WTC11 (cell line): ENCODE measurements around the gene UBE3C. TPM values are rescaled to one million over a fixed set of nuclear protein-coding genes. Genes with fewer than 3 reads are reported as not detected.

Experiments
- ATAC-seq: fragments of 200-7000 bp; cut with Tn5 transposase; 2 replicates; pipeline ENCODE4 v1.10.0; 2021; ENCODE audit warnings: mild to moderate bottlenecking, moderate library complexity
- CTCF ChIA-PET: fragments of 300-600 bp; sonication (Branson Sonifier 250); formaldehyde crosslinking; loops from one replicate; lab custom pipeline; 2021; ENCODE audit warnings: antibody characterized with exemption; lab: Charles Lee
- POLR2A ChIA-PET: fragments of 350-600 bp; sonication (Branson Sonifier 250); formaldehyde crosslinking; loops from one replicate; lab custom pipeline; 2021; ENCODE audit warnings: antibody characterized with exemption; lab: Charles Lee
- DNase-seq: peaks from one replicate; pipeline ENCODE4 v3.0.0; 2021; ENCODE audit warnings: low spot score
- H3K27ac Mint-ChIP-seq: 2 replicates; pipeline ENCODE4 v1.8.0; 2021; ENCODE audit warnings: mixed read lengths
- H3K27me3 Mint-ChIP-seq: 2 replicates; pipeline ENCODE4 v1.8.0; 2021; ENCODE audit warnings: low read depth, mild to moderate bottlenecking, moderate library complexity, mixed read lengths
- H3K36me3 Mint-ChIP-seq: 2 replicates; pipeline ENCODE4 v1.8.0; 2021; ENCODE audit warnings: mixed read lengths
- H3K4me1 Mint-ChIP-seq: 2 replicates; pipeline ENCODE4 v1.8.0; 2022; ENCODE audit warnings: mixed read lengths
- H3K4me3 Mint-ChIP-seq: 2 replicates; pipeline ENCODE4 v1.8.0; 2021; ENCODE audit warnings: mild to moderate bottlenecking, moderate library complexity, mixed read lengths
- H3K9me3 Mint-ChIP-seq: 2 replicates; pipeline ENCODE4 v1.8.0; 2021; ENCODE audit warnings: mixed read lengths
- ATF1 ChIP-seq: sonication (generic); formaldehyde crosslinking; IDR thresholded peaks from 2 replicates; pipeline ENCODE4 v1.8.1; 2023; ENCODE audit warnings: mild to moderate bottlenecking, moderate library complexity, missing genetic modification reagents
- ELF4 ChIP-seq: sonication (generic); formaldehyde crosslinking; IDR thresholded peaks from 2 replicates; pipeline ENCODE4 v1.8.1; 2022; ENCODE audit warnings: low read depth, mild to moderate bottlenecking, moderate library complexity, missing genetic modification reagents
- ETV6 ChIP-seq: sonication (generic); formaldehyde crosslinking; IDR thresholded peaks from 2 replicates; pipeline ENCODE4 v1.8.1; 2022; ENCODE audit warnings: mild to moderate bottlenecking, missing genetic modification reagents
- HMGA2 ChIP-seq: fragments of 250-450 bp; sonication (Bioruptor Pico); IDR thresholded peaks from 2 replicates; pipeline ENCODE4 v1.4.0; 2021; ENCODE audit warnings: mild to moderate bottlenecking, moderate library complexity
- JUN ChIP-seq: sonication (generic); formaldehyde crosslinking; IDR thresholded peaks from 2 replicates; pipeline ENCODE4 v1.8.0; 2023; ENCODE audit warnings: mild to moderate bottlenecking, missing genetic modification reagents
- MXD4 ChIP-seq: fragments of 250-450 bp; sonication (Bioruptor Pico); IDR thresholded peaks from 2 replicates; pipeline ENCODE4 v1.8.0; 2021; ENCODE audit warnings: mild to moderate bottlenecking, moderate library complexity, borderline replicate concordance
- NR1H2 ChIP-seq: sonication (generic); formaldehyde crosslinking; IDR thresholded peaks from 2 replicates; pipeline ENCODE4 v1.9.0; 2021; ENCODE audit warnings: mild to moderate bottlenecking, moderate library complexity, missing genetic modification reagents
- OVOL2 ChIP-seq: fragments of 250-450 bp; sonication (Bioruptor Pico); IDR thresholded peaks from 2 replicates; pipeline ENCODE4 v1.9.0; 2021; ENCODE audit warnings: mild to moderate bottlenecking, borderline replicate concordance
- PRRX2 ChIP-seq: fragments of 250-450 bp; sonication (Bioruptor Pico); IDR thresholded peaks from 2 replicates; pipeline ENCODE4 v1.8.0; 2021; ENCODE audit warnings: mild to moderate bottlenecking
- SMAD4 ChIP-seq: sonication (generic); formaldehyde crosslinking; IDR thresholded peaks from 2 replicates; pipeline ENCODE4 v1.8.0; 2022; ENCODE audit warnings: mild to moderate bottlenecking, missing genetic modification reagents
- TEAD1 ChIP-seq: sonication (generic); formaldehyde crosslinking; IDR thresholded peaks from 2 replicates; pipeline ENCODE4 v1.8.0; 2022; ENCODE audit warnings: mild to moderate bottlenecking, missing genetic modification reagents
- ZBTB21 ChIP-seq: sonication (generic); formaldehyde crosslinking; IDR thresholded peaks from 2 replicates; pipeline ENCODE4 v1.8.1; 2023; ENCODE audit warnings: mild to moderate bottlenecking, missing genetic modification reagents, borderline replicate concordance
- ZNF138 ChIP-seq: sonication (generic); formaldehyde crosslinking; conservative IDR thresholded peaks from 2 replicates; pipeline ENCODE4 v1.8.1; 2022; ENCODE audit warnings: mild to moderate bottlenecking, moderate library complexity, missing genetic modification reagents
- total RNA-seq: library from RNA; stranded (reverse); gene quantifications from 3 replicates; pipeline ENCODE4 v1.2.3, GENCODE V29; 2021
- TF ChIP-seq, protein P1 (sequence below): sonication (generic); formaldehyde crosslinking; IDR thresholded peaks from 2 replicates; pipeline ENCODE4 v1.8.0; 2022; ENCODE audit warnings: missing genetic modification reagents
- TF ChIP-seq, protein P2 (sequence below): sonication (generic); formaldehyde crosslinking; IDR thresholded peaks from 2 replicates; pipeline ENCODE4 v1.8.1; 2022; ENCODE audit warnings: low read depth, missing genetic modification reagents, borderline replicate concordance
- TF ChIP-seq, protein P3 (sequence below): fragments of 250-450 bp; sonication (Bioruptor Pico); conservative IDR thresholded peaks from 2 replicates; pipeline ENCODE4 v1.9.0; 2021; ENCODE audit warnings: mild to moderate bottlenecking
- TF ChIP-seq, protein P4 (sequence below): sonication (generic); formaldehyde crosslinking; IDR thresholded peaks from 2 replicates; pipeline ENCODE4 v1.8.0; 2023; ENCODE audit warnings: missing genetic modification reagents
- TF ChIP-seq, protein P5 (sequence below): sonication (generic); formaldehyde crosslinking; IDR thresholded peaks from 2 replicates; pipeline ENCODE4 v1.8.0; 2023; ENCODE audit warnings: mild to moderate bottlenecking, missing genetic modification reagents
- TF ChIP-seq, protein P6 (sequence below): sonication (generic); formaldehyde crosslinking; IDR thresholded peaks from 2 replicates; pipeline ENCODE4 v1.8.1; 2023; ENCODE audit warnings: mild to moderate bottlenecking, moderate library complexity, missing genetic modification reagents
- TF ChIP-seq, protein P7 (sequence below): sonication (generic); formaldehyde crosslinking; IDR thresholded peaks from 2 replicates; pipeline ENCODE4 v1.8.1; 2022; ENCODE audit warnings: mild to moderate bottlenecking, missing genetic modification reagents, moderate library complexity, borderline replicate concordance

UBE3C gene
- total RNA-seq, 1 experiment from 2014 or later: 59.7 TPM

DNA sequence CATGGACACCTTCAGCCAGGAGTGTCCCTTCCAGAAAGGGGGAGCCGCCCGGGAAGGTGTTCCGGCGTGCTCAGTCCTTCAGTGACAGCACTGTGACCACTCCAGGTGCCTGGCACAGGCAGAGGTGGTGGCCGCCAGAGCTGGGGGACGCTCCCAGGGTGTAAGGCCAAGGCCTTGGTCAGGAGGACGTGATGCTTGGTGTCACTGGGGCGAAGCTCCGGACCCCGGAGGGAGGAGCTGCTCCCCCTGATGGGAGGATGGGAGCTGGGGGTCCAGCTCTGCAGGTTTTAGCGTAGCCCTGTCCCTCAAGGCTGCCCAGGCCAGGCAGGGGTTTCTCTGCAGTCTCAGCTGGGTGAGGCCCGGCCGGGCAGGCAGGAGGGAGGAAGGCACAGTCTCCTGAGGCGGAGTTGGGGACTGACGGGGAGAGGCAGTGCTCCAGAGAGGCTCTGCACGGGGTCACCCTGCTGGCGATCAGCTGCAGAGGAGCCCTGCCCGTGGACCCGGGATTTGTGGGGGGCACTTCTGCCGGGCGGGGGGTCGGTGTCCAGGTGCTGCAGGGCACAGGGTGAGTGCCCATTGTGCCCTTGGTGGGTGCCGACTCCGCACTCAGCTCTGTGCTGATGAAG lies 141.6 kb downstream of the UBE3C start (continued):
- TF ChIP-seq JUN (CRISPR knock-in tag): no peak

DNA sequence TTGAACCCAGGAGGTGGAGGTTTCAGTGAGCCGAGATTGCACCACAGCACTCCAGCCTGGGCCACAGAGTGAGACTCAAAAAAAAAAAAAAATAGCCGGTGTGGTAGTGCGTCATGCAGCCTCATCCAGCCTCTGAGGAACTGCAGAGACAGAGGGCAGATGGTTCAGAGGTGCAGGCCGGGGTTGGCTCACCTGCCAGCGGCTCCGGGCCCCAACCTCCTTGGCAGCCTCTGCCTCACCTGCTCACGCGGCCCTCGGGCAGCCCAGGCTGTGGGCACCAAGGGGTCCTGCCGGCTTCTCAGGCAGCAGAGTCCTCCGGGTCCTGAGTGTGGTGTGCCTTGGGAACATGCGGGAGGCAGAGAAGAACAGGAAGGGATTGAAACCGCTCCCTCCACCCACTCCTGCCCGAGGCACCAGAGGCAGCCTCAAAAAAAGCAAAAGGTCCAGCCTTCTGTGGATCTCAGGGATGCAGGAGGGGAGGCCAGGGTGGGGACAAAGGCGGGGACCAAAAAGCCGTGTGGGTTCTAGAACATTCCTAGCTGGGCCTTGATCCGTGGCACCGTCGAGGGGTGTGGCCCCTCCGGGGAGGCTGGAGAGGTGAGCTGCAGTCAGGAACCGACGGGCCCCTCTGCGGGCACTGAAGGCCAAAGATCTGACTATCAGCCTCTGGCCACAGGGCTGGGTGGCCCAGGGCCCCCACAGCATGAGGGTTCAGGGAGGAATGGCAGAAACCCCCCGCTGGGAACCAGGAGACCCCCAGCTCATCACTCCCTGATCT lies 142.7 kb downstream of the UBE3C start:
- H3K27me3 Mint-ChIP-seq: peaks cover 5% of the 10 kb centered on the region; the same call in 1 of the 2 replicates
- no peak overlapping the region for H3K4me3 Mint-ChIP-seq
- no peak overlapping the region for H3K27ac Mint-ChIP-seq
- no peak for TF ChIP-seq NR1H2
- no peak for TF ChIP-seq ETV6 (CRISPR knock-in tag)
- no peak for TF ChIP-seq TEAD1 (CRISPR knock-in tag)
- TF ChIP-seq ATF1 (CRISPR knock-in tag): no peak
- TF ChIP-seq OVOL2 (CRISPR knock-in tag): no peak
- TF ChIP-seq, protein P1, sequence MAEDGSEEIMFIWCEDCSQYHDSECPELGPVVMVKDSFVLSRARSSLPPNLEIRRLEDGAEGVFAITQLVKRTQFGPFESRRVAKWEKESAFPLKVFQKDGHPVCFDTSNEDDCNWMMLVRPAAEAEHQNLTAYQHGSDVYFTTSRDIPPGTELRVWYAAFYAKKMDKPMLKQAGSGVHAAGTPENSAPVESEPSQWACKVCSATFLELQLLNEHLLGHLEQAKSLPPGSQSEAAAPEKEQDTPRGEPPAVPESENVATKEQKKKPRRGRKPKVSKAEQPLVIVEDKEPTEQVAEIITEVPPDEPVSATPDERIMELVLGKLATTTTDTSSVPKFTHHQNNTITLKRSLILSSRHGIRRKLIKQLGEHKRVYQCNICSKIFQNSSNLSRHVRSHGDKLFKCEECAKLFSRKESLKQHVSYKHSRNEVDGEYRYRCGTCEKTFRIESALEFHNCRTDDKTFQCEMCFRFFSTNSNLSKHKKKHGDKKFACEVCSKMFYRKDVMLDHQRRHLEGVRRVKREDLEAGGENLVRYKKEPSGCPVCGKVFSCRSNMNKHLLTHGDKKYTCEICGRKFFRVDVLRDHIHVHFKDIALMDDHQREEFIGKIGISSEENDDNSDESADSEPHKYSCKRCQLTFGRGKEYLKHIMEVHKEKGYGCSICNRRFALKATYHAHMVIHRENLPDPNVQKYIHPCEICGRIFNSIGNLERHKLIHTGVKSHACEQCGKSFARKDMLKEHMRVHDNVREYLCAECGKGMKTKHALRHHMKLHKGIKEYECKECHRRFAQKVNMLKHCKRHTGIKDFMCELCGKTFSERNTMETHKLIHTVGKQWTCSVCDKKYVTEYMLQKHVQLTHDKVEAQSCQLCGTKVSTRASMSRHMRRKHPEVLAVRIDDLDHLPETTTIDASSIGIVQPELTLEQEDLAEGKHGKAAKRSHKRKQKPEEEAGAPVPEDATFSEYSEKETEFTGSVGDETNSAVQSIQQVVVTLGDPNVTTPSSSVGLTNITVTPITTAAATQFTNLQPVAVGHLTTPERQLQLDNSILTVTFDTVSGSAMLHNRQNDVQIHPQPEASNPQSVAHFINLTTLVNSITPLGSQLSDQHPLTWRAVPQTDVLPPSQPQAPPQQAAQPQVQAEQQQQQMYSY (CRISPR knock-in tag): no peak
- TF ChIP-seq, protein P2, sequence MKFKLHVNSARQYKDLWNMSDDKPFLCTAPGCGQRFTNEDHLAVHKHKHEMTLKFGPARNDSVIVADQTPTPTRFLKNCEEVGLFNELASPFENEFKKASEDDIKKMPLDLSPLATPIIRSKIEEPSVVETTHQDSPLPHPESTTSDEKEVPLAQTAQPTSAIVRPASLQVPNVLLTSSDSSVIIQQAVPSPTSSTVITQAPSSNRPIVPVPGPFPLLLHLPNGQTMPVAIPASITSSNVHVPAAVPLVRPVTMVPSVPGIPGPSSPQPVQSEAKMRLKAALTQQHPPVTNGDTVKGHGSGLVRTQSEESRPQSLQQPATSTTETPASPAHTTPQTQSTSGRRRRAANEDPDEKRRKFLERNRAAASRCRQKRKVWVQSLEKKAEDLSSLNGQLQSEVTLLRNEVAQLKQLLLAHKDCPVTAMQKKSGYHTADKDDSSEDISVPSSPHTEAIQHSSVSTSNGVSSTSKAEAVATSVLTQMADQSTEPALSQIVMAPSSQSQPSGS (CRISPR knock-in tag): no peak
- TF ChIP-seq ELF4: no peak
- no peak for TF ChIP-seq ZNF138 (CRISPR knock-in tag)
- no peak for TF ChIP-seq MXD4 (CRISPR knock-in tag)
- TF ChIP-seq HMGA2 (CRISPR knock-in tag): no peak
- TF ChIP-seq, protein P3, sequence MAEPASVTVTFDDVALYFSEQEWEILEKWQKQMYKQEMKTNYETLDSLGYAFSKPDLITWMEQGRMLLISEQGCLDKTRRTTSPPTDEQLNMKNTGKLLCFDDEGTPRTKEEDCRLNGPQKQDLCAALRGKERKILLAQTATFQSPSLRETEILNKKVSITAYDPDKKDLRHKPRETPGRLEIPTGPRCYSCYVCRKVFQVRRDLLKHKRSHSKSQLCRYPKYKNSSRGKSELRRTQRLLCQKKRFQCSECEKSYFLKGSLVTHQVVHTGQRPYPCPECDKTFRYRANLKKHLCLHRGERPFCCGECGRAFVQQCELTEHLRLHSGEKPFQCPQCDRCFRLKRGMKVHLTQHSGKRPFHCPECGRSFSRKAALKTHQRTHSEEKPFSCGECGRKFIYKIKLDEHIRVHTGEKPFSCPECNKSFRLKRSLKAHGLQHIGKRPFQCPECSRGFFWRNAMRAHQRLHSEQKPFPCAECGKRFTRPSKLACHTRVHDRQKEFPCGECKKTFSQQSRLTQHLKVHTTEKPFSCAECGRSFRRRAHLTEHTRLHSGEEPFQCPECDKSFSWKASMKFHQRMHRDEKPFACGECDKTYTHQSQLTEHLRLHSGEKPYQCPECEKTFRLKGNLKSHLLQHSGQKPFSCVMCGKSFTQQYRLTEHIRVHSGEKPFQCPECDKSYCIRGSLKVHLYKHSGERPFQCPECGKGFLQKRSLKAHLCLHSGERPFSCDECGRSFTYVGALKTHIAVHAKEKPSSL: no peak
- no peak for TF ChIP-seq ZBTB21 (CRISPR knock-in tag)
- TF ChIP-seq, protein P4, sequence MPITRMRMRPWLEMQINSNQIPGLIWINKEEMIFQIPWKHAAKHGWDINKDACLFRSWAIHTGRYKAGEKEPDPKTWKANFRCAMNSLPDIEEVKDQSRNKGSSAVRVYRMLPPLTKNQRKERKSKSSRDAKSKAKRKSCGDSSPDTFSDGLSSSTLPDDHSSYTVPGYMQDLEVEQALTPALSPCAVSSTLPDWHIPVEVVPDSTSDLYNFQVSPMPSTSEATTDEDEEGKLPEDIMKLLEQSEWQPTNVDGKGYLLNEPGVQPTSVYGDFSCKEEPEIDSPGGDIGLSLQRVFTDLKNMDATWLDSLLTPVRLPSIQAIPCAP: no peak
- no peak for TF ChIP-seq PRRX2 (CRISPR knock-in tag)
- TF ChIP-seq, protein P5, sequence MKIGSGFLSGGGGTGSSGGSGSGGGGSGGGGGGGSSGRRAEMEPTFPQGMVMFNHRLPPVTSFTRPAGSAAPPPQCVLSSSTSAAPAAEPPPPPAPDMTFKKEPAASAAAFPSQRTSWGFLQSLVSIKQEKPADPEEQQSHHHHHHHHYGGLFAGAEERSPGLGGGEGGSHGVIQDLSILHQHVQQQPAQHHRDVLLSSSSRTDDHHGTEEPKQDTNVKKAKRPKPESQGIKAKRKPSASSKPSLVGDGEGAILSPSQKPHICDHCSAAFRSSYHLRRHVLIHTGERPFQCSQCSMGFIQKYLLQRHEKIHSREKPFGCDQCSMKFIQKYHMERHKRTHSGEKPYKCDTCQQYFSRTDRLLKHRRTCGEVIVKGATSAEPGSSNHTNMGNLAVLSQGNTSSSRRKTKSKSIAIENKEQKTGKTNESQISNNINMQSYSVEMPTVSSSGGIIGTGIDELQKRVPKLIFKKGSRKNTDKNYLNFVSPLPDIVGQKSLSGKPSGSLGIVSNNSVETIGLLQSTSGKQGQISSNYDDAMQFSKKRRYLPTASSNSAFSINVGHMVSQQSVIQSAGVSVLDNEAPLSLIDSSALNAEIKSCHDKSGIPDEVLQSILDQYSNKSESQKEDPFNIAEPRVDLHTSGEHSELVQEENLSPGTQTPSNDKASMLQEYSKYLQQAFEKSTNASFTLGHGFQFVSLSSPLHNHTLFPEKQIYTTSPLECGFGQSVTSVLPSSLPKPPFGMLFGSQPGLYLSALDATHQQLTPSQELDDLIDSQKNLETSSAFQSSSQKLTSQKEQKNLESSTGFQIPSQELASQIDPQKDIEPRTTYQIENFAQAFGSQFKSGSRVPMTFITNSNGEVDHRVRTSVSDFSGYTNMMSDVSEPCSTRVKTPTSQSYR (CRISPR knock-in tag): no peak
- TF ChIP-seq, protein P6, sequence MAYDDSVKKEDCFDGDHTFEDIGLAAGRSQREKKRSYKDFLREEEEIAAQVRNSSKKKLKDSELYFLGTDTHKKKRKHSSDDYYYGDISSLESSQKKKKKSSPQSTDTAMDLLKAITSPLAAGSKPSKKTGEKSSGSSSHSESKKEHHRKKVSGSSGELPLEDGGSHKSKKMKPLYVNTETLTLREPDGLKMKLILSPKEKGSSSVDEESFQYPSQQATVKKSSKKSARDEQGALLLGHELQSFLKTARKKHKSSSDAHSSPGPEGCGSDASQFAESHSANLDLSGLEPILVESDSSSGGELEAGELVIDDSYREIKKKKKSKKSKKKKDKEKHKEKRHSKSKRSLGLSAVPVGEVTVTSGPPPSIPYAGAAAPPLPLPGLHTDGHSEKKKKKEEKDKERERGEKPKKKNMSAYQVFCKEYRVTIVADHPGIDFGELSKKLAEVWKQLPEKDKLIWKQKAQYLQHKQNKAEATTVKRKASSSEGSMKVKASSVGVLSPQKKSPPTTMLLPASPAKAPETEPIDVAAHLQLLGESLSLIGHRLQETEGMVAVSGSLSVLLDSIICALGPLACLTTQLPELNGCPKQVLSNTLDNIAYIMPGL (CRISPR knock-in tag): no peak
- TF ChIP-seq, protein P7, sequence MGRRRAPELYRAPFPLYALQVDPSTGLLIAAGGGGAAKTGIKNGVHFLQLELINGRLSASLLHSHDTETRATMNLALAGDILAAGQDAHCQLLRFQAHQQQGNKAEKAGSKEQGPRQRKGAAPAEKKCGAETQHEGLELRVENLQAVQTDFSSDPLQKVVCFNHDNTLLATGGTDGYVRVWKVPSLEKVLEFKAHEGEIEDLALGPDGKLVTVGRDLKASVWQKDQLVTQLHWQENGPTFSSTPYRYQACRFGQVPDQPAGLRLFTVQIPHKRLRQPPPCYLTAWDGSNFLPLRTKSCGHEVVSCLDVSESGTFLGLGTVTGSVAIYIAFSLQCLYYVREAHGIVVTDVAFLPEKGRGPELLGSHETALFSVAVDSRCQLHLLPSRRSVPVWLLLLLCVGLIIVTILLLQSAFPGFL: no peak
- no peak for TF ChIP-seq SMAD4
- H3K9me3 Mint-ChIP-seq: peaks cover 16% of the 10 kb centered on the region
- ATAC-seq (no peak), DNase-seq (no peak)
- H3K4me1 Mint-ChIP-seq: peaks cover 14% of the 10 kb centered on the region
- H3K36me3 Mint-ChIP-seq: peaks cover 22% of the 10 kb centered on the region
- CTCF ChIA-PET: interaction anchor here (0.9 kb wide), 1 partner anchor 8 kb away, joined by 3 read pairs; no protein-coding TSS in a partner anchor
- POLR2A ChIA-PET: no interaction called here
